HEK293 (cell line): ENCODE results near the gene SYNC.
"Not testable (repeated sequence)": the region's sequence is repeated elsewhere in the genome, so short reads cannot be mapped to it uniquely, and the experiment has no call there.

ENCODE experiments used
- CTCF ChIA-PET: fragments of 350-600 bp; formaldehyde crosslinking; extraction: SDS; loops from one replicate; lab custom pipeline; 2021; ENCODE audit warnings: antibody characterized with exemption; lab: Yijun Ruan, JAX
- POLR2A ChIA-PET: fragments of 300-600 bp; formaldehyde crosslinking; extraction: SDS; loops from one replicate; lab custom pipeline; 2020; ENCODE audit warnings: antibody characterized with exemption, inconsistent platforms; lab: Yijun Ruan, JAX
- H3K27ac ChIP-seq: fragments of 200-500 bp; sonication (Bioruptor generic); 2 replicates; pipeline ENCODE4 v1.5.1; 2014; ENCODE audit warnings: low read depth, low read length, control low read depth, inconsistent platforms; ENCODE audit errors: extremely low read depth
- H3K36me3 ChIP-seq, 2 experiments: fragments of 200-500 bp in 1 of 2; sonication (Bioruptor generic) in 1 of 2; 1 replicate in 1 of 2; 2 replicates in 1 of 2; pipeline ENCODE4 v1.5.1; 2014 to 2017; ENCODE audit warnings: inconsistent platforms in 2 of 2, low read length in 2 of 2; ENCODE audit not compliant: control insufficient read depth in 2 of 2, insufficient read depth in 1 of 2
- H3K4me1 ChIP-seq: fragments of 200-500 bp; sonication (Bioruptor generic); 2 replicates; pipeline ENCODE4 v1.5.1; 2014; ENCODE audit warnings: mild to moderate bottlenecking, low read length, inconsistent platforms; ENCODE audit not compliant: control insufficient read depth, insufficient read depth
- H3K4me3 ChIP-seq: 2 replicates; pipeline ENCODE4 v1.5.1; 2011; ENCODE audit warnings: low read depth, mild to moderate bottlenecking, control low read depth, low read length, moderate library complexity
- H3K9me3 ChIP-seq: fragments of 200-500 bp; sonication (Bioruptor generic); 2 replicates; pipeline ENCODE4 v1.5.1; 2014; ENCODE audit warnings: low read depth, low read length, inconsistent platforms; ENCODE audit not compliant: control insufficient read depth, insufficient read depth
- GFI1B ChIP-seq: fragments of 450-650 bp; formaldehyde crosslinking; IDR thresholded peaks from 2 replicates; pipeline ENCODE4 v1.5.1; 2016; ENCODE audit warnings: missing biosample characterization, missing genetic modification characterization
- IKZF3 ChIP-seq: fragments of 450-650 bp; IDR thresholded peaks from 2 replicates; pipeline ENCODE4 v1.5.0; 2018; ENCODE audit warnings: missing biosample characterization, mild to moderate bottlenecking, missing genetic modification characterization, moderate library complexity
- PRDM10 ChIP-seq: fragments of 450-650 bp; formaldehyde crosslinking; IDR thresholded peaks from 2 replicates; pipeline ENCODE4 v1.5.1; 2016; ENCODE audit warnings: missing biosample characterization, missing genetic modification characterization
- SCRT1 ChIP-seq: fragments of 450-650 bp; formaldehyde crosslinking; IDR thresholded peaks from 2 replicates; pipeline ENCODE4 v1.5.1; 2016; ENCODE audit warnings: missing biosample characterization, missing genetic modification characterization, borderline replicate concordance
- ZFHX2 ChIP-seq: fragments of 450-650 bp; formaldehyde crosslinking; conservative IDR thresholded peaks from 2 replicates; pipeline ENCODE4 v1.5.1; 2016; ENCODE audit warnings: missing biosample characterization, missing genetic modification characterization
- ZNF114 ChIP-seq: fragments of 450-650 bp; formaldehyde crosslinking; IDR thresholded peaks from 2 replicates; pipeline ENCODE4 v1.5.0; 2017; ENCODE audit warnings: missing biosample characterization, missing genetic modification characterization
- ZNF394 ChIP-seq: fragments of 450-650 bp; formaldehyde crosslinking; IDR thresholded peaks from 2 replicates; pipeline ENCODE4 v1.5.1; 2016; ENCODE audit warnings: missing biosample characterization, missing genetic modification characterization, mild to moderate bottlenecking, moderate library complexity, borderline replicate concordance
- TF ChIP-seq, protein P1 (sequence below): fragments of 450-650 bp; formaldehyde crosslinking; IDR thresholded peaks from 2 replicates; pipeline ENCODE4 v1.5.1; 2017; ENCODE audit warnings: missing biosample characterization, missing genetic modification characterization
- TF ChIP-seq, protein P2 (sequence below): fragments of 450-650 bp; IDR thresholded peaks from 2 replicates; pipeline ENCODE4 v1.5.1; 2018; ENCODE audit warnings: missing biosample characterization, missing genetic modification characterization
- TF ChIP-seq, protein P3 (sequence below): fragments of 450-650 bp; formaldehyde crosslinking; IDR thresholded peaks from 2 replicates; pipeline ENCODE4 v1.5.1; 2016; ENCODE audit warnings: missing biosample characterization, missing genetic modification characterization

The SYNC gene

DNA sequence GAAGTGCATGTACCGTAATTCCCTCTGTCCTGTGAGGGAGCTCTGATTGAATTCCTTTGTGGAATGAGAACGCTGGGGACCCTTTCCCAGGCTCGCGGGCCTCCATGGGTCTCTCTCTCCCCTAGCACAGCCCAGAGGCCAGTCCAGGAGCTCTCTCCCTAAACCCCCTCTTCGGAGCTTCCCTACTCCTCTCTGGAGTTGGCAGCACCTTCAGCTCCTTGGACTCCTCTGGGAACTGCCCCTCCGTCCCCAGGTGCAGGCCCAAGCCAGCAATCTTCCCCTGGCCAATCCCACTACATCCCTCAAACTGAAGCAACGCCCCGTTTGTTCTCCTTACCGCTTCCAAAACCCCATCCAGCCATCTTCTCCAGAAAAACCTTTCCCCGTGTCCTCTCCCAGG, 10.5 kb upstream of the SYNC start:
- no peaks in the 10 kb centered on the region for H3K36me3 ChIP-seq

GRCh38 chr1:32711221-32711620, 8.7 kb upstream of the SYNC start:
- H3K4me1 ChIP-seq, H3K27ac ChIP-seq, H3K36me3 ChIP-seq, H3K9me3 ChIP-seq, H3K4me3 ChIP-seq: not testable (repeated sequence)
- ChIA-PET CTCF (interaction anchor here (0.7 to 10.0 kb wide), 15 partner anchors 13 to 249 kb away, joined by 3 to 253 read pairs (median 12); no protein-coding TSS in a partner anchor), POLR2A (interaction anchor here (0.6 to 1.8 kb wide), 3 partner anchors 8 to 58 kb away, joined by 4 to 8 read pairs (median 5); partner anchors contain the start of gene SYNC)

More for the DNA sequence above, 10.5 kb upstream of the SYNC start:
- ChIA-PET CTCF (interaction anchor here (0.7 to 10.0 kb wide), 30 partner anchors 8 to 374 kb away, joined by 3 to 253 read pairs (median 7); no protein-coding TSS in a partner anchor), POLR2A (interaction anchor here (0.5 to 1.9 kb wide), 7 partner anchors 10 to 534 kb away, joined by 3 to 41 read pairs (median 5); partner anchors contain the start of genes RBBP4, SYNC, TXLNA and ZBTB8OS)
- H3K9me3 ChIP-seq = no peaks in the 10 kb centered on the region
- H3K27ac ChIP-seq = no peak overlapping the region
- TF ChIP-seq, protein P1, sequence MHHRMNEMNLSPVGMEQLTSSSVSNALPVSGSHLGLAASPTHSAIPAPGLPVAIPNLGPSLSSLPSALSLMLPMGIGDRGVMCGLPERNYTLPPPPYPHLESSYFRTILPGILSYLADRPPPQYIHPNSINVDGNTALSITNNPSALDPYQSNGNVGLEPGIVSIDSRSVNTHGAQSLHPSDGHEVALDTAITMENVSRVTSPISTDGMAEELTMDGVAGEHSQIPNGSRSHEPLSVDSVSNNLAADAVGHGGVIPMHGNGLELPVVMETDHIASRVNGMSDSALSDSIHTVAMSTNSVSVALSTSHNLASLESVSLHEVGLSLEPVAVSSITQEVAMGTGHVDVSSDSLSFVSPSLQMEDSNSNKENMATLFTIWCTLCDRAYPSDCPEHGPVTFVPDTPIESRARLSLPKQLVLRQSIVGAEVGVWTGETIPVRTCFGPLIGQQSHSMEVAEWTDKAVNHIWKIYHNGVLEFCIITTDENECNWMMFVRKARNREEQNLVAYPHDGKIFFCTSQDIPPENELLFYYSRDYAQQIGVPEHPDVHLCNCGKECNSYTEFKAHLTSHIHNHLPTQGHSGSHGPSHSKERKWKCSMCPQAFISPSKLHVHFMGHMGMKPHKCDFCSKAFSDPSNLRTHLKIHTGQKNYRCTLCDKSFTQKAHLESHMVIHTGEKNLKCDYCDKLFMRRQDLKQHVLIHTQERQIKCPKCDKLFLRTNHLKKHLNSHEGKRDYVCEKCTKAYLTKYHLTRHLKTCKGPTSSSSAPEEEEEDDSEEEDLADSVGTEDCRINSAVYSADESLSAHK (tag by site-specific recombination) = no peak
- TF ChIP-seq SCRT1 (tag by site-specific recombination) (no peak), ZNF114 (tag by site-specific recombination) (no peak)
- TF ChIP-seq, protein P2, sequence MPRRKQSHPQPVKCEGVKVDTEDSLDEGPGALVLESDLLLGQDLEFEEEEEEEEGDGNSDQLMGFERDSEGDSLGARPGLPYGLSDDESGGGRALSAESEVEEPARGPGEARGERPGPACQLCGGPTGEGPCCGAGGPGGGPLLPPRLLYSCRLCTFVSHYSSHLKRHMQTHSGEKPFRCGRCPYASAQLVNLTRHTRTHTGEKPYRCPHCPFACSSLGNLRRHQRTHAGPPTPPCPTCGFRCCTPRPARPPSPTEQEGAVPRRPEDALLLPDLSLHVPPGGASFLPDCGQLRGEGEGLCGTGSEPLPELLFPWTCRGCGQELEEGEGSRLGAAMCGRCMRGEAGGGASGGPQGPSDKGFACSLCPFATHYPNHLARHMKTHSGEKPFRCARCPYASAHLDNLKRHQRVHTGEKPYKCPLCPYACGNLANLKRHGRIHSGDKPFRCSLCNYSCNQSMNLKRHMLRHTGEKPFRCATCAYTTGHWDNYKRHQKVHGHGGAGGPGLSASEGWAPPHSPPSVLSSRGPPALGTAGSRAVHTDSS (tag by site-specific recombination) = no peak
- no peaks in the 10 kb centered on the region for H3K4me1 ChIP-seq
- no peak overlapping the region for H3K4me3 ChIP-seq

- Histone ChIP-seq H3K4me1 (no peaks in the 10 kb centered on the region), H3K4me3 (no peak overlapping the region), H3K9me3 (no peaks in the 10 kb centered on the region), H3K27ac (no peak overlapping the region), H3K36me3 (no peaks in the 10 kb centered on the region)
- ChIA-PET CTCF (interaction anchor here (0.7 to 10.0 kb wide), 4 partner anchors 22 to 164 kb away, joined by 3 to 253 read pairs (median 4); no protein-coding TSS in a partner anchor), POLR2A (interaction anchor here (1.2 kb wide), 1 partner anchor 65 kb away, joined by 4 read pairs; no protein-coding TSS in a partner anchor)
- TF ChIP-seq GFI1B (tag by site-specific recombination) (no peak), IKZF3 (tag by site-specific recombination) (no peak)
Measured at GRCh38 chr1:32709476-32709875, 6.9 kb upstream of the SYNC start.

DNA sequence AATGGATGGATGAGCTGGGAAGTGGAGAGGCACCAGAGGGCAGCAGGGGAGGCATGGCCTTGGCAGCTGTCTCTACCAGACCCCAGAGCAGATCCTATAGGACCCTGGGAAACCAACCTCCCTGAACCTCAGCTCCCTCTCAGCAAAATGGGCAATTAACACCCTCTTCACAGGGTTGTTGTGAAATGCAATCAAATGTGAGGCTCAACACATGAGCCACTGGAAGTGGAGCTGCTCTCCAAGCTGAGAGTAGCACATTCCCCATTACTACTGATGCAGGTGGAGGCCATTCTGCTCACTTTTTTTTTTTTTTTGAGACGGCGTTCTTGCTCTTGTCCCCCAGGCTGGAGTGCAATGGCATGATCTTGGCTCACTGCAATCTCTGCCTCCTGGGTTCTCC, 6.5 kb upstream of the SYNC start:
- no peaks in the 10 kb centered on the region for H3K36me3 ChIP-seq
- TF ChIP-seq ZNF394 (tag by site-specific recombination) (peak; percentile 55; the same call in 1 of the 2 replicates), ZFHX2 (tag by site-specific recombination) (peak; percentile 43; the same call in 1 of the 2 replicates), PRDM10 (peak; percentile 93)
- TF ChIP-seq, protein P3, sequence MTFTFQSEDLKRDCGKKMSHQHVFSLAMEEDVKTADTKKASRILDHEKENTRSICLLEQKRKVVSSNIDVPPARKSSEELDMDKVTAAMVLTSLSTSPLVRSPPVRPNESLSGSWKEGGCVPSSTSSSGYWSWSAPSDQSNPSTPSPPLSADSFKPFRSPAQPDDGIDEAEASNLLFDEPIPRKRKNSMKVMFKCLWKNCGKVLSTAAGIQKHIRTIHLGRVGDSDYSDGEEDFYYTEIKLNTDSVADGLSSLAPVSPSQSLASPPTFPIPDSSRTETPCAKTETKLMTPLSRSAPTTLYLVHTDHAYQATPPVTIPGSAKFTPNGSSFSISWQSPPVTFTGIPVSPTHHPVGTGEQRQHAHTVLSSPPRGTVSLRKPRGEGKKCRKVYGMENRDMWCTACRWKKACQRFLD (tag by site-specific recombination) = no peak
- no peak overlapping the region for H3K27ac ChIP-seq
- H3K9me3 ChIP-seq = no peaks in the 10 kb centered on the region
- H3K4me1 ChIP-seq = no peaks in the 10 kb centered on the region
- no peak overlapping the region for H3K4me3 ChIP-seq
- CTCF ChIA-PET = interaction anchor here (0.6 to 10.0 kb wide), 6 partner anchors 21 to 635 kb away, joined by 3 to 253 read pairs (median 3); no protein-coding TSS in a partner anchor
- POLR2A ChIA-PET = interaction anchor here (0.5 to 1.2 kb wide), 2 partner anchors 59 to 65 kb away, joined by 4 read pairs; no protein-coding TSS in a partner anchor
